Measurements from ENCODE around the gene WDR55. TPM values are rescaled to one million over a fixed set of nuclear protein-coding genes. Genes with fewer than 3 reads are reported as not detected.
A peak's percentile ranks its signal among the peaks of the same experiment; 100 is the strongest.

The WDR55 gene
- total and polyA plus RNA-seq, 2 of the 4 experiments (the other 2 are of a cell fraction): 19.0 to 20.4 TPM

- in situ Hi-C loops (cut with MboI; ENCODE audit: low sequenced_read_pairs) (no loop called here), intact Hi-C loops (cut with micrococcal nuclease) (no loop called here), dilution Hi-C loops (cut with HindIII; ENCODE audit: low sequenced_read_pairs, unreplicated experiment) (no loop called here)
- peak; percentile 100 for ATAC-seq (ENCODE audit: low read depth)
- Histone ChIP-seq H3K4ac (ENCODE audit: low read depth, low read length) (peak within 1 kb of the TSS; percentile 68), H2BK15ac (ENCODE audit: low read depth, low read length) (no peak within 1 kb of the TSS), H3K56ac (ENCODE audit: extremely low read depth, insufficient read depth, low read length) (peak within 1 kb of the TSS; percentile 85), H4K5ac (ENCODE audit: low read depth, low read length) (peak within 1 kb of the TSS; percentile 33), H2AFZ (replicated peaks; ENCODE audit: low read length, poor library complexity) (peak within 1 kb of the TSS; percentile 87), H2BK5ac (ENCODE audit: low read depth, low read length, poor library complexity, severe bottlenecking) (no peak within 1 kb of the TSS), H2BK20ac (ENCODE audit: low read depth, low read length) (no peak within 1 kb of the TSS), H4K91ac (ENCODE audit: insufficient read depth, low read depth, low read length) (no peak within 1 kb of the TSS), H3K14ac (replicated peaks; ENCODE audit: low read depth, low read length) (peak within 1 kb of the TSS; percentile 76), H3K4me2 (ENCODE audit: low read depth, low read length) (peak within 1 kb of the TSS; percentile 99), H2BK120ac (ENCODE audit: low read depth, low read length) (no peak within 1 kb of the TSS), H3K23ac (ENCODE audit: low read depth, low read length) (peak within 1 kb of the TSS; percentile 57; the same call in 1 of the 2 replicates), H3K27ac (ENCODE audit: insufficient read depth, low read length) (peak within 1 kb of the TSS; percentile 54), H2AK5ac (ENCODE audit: low read depth, low read length) (peak within 1 kb of the TSS; percentile 51; the same call in 1 of the 2 replicates), H3K4me1 (ENCODE audit: control insufficient read depth, insufficient read depth, low read length) (peaks cover 3% of the 10 kb centered on the region; the same call in 1 of the 2 replicates), H3K4me3 (ENCODE audit: insufficient read depth, low read depth, low read length) (peak within 1 kb of the TSS; percentile 65), H3K9ac (ENCODE audit: low read depth, low read length) (peak within 1 kb of the TSS; percentile 87), H3K79me1 (ENCODE audit: low read depth in 1 of 2, low read length in 2 of 2) (peaks cover 27 to 34% of the 10 kb centered on the region in 2 experiments), H3K9me1 (ENCODE audit: insufficient read depth, low read length) (0 out of 2 replicates have a peak, but pooled peaks cover 3% of the 10 kb centered on the region), H2AK9ac (replicated peaks; ENCODE audit: low read depth, low read length, poor library complexity) (peak within 1 kb of the TSS; percentile 34), H4K8ac (ENCODE audit: low read depth in 2 of 2, low read length in 2 of 2) (peak within 1 kb of the TSS; percentile 59 to 89), H3K27me3 (ENCODE audit: control insufficient read depth, insufficient read depth, low read length) (no peaks in the 10 kb centered on the region), H3K36me3 (ENCODE audit: control insufficient read depth, insufficient read depth, low read length) (peaks cover 43% of the 10 kb centered on the region), H4K20me1 (ENCODE audit: insufficient read depth, low read length) (no peaks in the 10 kb centered on the region), H3K18ac (ENCODE audit: low read depth, low read length) (no peak within 1 kb of the TSS), H3K9me3 (ENCODE audit: control insufficient read depth, insufficient read depth, low read length) (no peaks in the 10 kb centered on the region)
- no TSS peak for BruUV-seq (replicated peaks)
- DNase-seq: peak; percentile 99
- ChIA-PET POLR2A (ENCODE audit: unreplicated experiment) (interaction anchor here (0.6 to 1.0 kb wide), 3 partner anchors 10 to 13 kb away, joined by 3 to 4 read pairs (median 4); partner anchors contain the start of genes HARS1 and HARS2), CTCF (interaction anchor here (0.6 kb wide), 1 partner anchor 97 kb away, joined by 3 read pairs; no protein-coding TSS in a partner anchor)
- 23% methylated on average over 3 of the region's 44 CpGs; no CpG with 5 or more reads in 1 of the 2 experiments for WGBS, 2 experiments (ENCODE audit: extremely low coverage in 2 of 2, insufficient read length in 1 of 2)
- TF ChIP-seq RFX5 (IDR thresholded peaks at IDR 0.05; ENCODE audit: low read depth, low read length) (no peak), CEBPB (IDR thresholded peaks at IDR 0.05; ENCODE audit: low read depth, low read length) (peak; percentile 94), POLR2A (IDR thresholded peaks at IDR 0.05; ENCODE audit: low read depth, low read length) (peak; percentile 90)
Observed at GRCh38 chr5:140700177-140701144, 35.8 kb downstream of the WDR55 start, which contains the start of gene ZMAT2. ZMAT2 (plus strand) TSS chr5:140700447; CDS start chr5:140700461, 14 bp downstream.
